Right renal pelvis (tissue), 4 donors: Measurements from ENCODE around the gene WWC1. TPM values are rescaled to one million over a fixed set of nuclear protein-coding genes. Genes with fewer than 3 reads are reported as not detected.
A peak's percentile ranks its signal among the peaks of the same experiment; 100 is the strongest.
"Not testable (repeated sequence)": the region's sequence is repeated elsewhere in the genome, so short reads cannot be mapped to it uniquely, and the experiment has no call there.

Experiments
- DNase-seq, 4 donors: peaks; one replicate each; pipeline ENCODE4 v3.0.0-alpha.2; 2013; ENCODE audit warnings: low read depth in 4 of 4, low spot score in 3 of 4, missing footprints in 1 of 4
- polyA plus RNA-seq, 4 donors: library from polyadenylated mRNA; unstranded; fragments of 120-200 nt; gene quantifications; one replicate each; pipeline ENCODE4 v1.2.1, GENCODE V29; 2013; ENCODE audit not compliant: insufficient read length in 4 of 4

WWC1 gene
- polyA plus RNA-seq, 4 donors: 78.3 to 93.0 (median 82.7) TPM

DNA sequence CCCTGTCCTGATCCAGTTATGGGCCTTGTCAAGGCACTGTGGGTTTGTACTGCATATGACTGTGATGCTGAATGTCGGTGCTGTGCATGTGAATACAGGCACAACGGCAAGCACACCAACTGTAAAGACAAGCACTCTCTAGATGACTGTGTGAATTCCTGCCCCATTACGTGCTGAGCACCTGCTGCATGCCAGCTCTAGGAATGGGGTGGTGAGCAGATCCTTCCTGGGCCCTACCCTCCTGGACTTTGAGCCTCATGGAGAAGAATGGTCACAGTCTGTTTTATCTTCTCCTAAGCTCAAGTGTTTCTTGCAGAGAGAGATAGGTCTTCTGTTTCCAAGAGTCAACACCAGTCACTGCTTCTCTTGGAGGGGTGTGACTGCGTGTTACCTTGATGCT, 138.9 kb downstream of the WWC1 start:
- DNase-seq: no peak

DNA sequence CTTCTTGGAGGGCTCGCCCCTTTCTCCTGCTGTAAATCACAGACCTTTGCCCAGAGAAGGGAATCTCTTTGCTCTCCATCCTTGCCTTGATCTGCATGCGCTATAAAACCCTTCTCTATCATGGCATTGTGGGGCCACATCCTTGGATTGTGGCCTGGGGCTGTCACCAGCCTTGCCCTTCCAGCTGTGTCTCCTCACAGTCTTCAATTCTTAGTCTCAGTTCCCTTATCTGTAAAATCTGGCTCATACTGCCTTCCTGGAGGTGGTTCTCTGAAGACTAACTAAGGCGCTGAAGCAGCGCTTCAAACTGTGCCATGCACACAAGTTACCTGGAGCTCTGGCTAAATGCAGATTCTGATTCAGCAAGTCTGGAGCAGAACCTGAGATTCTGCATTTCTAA, 141.5 kb downstream of the WWC1 start:
- no peak for DNase-seq

DNA sequence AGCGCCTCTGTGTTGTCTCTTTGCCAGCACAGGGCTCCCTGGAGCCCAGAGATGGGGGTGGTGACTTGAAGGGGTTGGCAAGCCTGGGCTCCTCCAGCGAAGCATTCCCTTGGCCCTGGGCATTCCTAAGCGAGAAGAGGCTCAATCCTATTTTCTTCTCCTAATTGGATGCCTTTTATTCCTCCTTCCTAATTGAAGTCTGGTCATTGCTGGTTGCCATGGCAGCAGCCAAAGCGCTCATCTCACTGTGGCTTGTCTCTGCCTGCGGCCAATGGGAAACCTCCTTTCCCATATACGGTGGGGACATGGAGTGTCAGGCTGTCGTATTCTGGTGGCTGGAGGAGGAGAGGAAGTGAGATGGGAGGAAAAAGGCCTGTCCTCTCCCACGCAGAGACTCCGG, 142.6 kb downstream of the WWC1 start:
- DNase-seq: peak in 2 of 4 donors; percentile 7 to 16

DNA sequence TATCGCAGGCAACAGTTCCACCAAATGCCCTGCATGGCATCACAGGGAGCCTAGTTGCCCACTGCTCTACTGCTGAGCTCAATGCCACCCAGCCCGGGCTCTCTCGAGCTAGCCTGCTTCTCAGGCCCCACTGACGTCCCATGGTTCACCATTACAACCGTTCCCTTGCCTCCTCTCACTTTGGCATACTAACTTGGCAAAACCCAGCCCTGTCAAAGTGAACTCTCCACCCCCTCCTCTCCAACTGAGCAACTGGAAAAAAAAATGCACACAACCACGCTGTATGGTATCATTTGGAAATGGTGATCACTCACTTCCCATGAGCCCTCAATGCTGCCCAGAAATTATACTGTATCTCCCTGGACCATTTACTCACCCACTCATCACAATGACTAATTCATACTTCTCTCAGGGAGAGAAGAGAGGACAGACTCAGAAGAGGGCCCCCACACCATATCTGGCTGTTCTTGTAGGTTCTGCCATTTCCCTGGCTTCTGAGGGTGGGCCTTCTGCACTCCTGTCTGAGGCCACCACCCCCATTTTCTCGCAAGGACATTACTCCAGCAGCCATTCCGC, 143.4 kb downstream of the WWC1 start:
- no peak for DNase-seq

DNA sequence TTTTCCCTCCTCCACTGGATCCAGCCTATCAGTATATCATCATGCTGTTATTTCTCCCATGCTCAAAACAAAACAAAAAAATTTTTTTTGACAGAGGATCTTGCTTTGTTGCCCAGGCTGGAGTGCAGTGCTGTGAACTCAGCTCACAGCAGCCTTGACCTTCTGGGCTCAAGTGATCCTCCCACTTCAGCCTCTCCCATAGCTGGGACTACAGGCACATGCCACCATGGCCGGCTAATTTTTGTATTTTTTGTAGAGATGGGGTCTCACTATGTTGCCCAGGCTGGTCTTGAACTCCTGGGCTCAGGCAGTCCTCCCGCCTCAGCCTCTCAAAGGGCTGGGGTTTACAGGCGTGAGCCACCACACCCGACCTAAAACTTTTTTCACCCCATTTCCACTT, 143.9 kb downstream of the WWC1 start:
- DNase-seq: not testable (repeated sequence)

DNA sequence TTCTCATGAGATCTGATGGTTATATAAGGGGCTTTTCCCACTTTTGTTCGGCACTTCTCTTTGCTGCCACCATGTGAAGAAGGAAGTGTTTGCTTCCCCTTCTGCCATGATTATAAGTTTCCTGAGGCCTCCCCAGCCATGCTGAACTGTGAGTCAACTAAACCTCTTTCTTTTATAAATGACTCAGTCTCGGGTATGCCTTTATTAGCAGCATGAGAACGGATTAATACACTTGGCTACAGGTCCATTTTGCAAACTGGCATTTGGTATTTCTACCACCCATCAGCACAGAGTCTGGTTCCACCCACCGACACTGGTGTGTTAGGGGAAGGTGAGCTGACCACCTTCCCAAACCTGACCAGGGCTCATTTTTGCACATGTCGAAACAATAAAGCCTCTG, 146.9 kb downstream of the WWC1 start:
- DNase-seq: no peak

DNA sequence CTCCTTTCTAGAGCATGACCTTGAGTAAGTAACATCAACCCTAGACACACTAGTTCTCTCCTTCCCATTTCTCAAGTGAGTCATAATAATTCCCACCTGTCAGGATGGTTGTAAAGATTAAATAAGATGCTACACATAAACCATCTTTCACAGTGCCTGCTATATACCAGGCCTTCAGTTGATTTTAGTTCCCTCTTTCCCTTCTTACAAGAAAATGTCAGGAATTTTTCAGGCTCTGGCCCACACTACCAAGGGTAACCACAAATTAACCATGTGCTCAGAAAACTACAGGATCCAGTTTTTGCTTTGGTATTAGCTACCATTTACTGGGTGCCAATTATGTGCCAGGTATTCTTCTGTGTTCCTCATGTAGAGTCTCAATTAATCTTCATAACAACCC, 152.1 kb downstream of the WWC1 start:
- DNase-seq: no peak

DNA sequence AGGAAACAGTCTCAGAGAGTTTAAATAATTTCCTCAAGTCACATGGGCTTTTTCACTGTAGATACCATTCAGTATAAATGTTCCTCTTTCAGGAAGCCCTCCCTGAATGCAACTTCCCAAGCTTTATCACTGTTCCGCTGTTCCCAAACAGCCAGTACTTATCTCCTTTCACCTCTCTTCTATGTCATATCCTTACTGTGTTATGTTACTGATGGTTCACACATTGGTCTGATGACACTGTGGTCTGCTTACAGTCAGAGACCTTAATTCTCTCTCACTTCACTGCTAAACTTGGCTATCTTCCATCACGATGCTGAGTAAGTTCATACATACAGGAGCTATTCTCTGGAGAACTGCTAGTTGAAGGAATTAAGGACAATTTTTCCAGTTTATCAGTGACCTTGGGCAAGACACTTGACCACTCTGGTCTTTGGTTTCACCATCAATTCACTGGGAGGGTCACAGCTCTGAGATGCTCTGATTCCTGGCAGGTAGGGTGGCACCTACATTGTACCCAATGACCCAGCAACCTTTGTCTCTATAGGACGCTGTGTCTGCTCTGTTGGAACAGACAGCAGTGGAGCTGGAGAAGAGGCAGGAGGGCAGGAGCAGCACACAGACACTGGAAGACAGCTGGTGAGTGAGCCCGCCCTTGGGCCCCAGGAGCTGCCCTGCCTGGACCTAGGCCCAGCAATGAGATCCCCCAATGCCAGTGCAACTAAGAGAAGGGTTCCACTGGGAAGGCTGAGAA, 152.7 kb downstream of the WWC1 start:
- no peak for DNase-seq

DNA sequence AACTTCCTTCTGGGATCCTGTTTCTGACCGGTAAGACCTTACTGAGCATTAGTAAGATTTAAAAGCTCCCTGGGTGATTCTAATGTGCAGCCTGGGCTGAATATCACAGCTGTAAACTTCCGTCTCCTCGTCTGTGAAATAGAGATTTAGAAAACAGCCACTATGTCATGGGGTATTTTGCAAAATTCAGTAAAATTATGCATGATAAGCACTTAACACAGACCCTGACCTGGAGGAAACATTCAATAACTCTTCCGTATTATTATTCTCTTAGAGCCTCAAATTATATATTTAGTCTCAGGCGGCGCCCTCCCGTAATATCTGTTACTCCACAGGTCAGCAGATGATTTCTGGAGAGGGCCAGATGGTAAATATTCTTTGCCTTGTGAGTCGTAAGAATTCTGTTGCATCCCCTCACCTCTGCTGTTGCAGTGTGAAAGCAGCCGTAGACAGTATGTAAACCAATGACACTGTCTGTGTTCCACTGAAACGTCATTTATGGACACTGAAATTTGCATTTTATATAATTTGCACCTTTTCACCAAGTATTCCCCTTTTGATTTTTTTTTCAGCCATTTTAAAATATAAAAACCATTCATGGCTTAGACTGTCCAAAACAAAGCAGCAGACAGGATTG, 155.7 kb downstream of the WWC1 start:
- no peak for DNase-seq

DNA sequence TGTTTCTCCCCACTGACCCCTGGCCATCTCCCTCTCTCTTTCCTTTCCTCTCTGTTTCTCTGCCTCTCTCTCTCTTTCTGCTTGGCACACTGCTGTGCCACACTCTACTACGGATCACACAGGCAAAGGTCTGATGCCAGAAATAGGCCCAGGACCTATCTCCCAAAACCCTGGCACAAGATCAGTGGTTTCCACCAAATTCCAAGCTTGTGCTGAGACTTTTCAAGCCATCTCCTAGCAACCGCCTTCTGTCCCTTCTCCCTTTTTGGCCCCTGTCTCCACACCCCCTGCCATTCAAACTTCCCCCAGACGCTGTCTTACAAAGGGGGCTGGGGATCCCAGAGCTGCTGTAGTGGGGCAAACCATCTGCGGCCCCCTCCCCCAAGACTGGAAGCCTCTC, 156.4 kb downstream of the WWC1 start:
- no peak for DNase-seq

DNA sequence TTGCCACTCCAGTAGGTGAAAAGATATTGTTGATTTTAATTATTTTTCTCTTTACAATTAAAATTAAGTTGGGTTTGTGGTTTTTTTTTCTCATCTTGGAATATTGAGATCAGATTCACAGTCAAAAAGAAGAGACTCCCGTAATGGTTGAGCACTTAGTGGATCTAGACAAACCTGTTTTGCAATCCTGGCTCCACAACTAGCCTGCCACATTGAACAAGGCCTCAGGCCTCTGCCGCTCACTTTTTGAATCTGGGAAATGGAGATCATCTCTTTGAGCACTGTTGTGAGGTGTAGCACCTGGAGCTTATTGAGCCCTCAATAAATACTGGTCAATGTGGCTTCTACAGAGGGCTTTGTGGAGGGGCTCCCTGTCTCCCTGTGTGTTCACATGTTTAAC, 157.7 kb downstream of the WWC1 start:
- no peak for DNase-seq

DNA sequence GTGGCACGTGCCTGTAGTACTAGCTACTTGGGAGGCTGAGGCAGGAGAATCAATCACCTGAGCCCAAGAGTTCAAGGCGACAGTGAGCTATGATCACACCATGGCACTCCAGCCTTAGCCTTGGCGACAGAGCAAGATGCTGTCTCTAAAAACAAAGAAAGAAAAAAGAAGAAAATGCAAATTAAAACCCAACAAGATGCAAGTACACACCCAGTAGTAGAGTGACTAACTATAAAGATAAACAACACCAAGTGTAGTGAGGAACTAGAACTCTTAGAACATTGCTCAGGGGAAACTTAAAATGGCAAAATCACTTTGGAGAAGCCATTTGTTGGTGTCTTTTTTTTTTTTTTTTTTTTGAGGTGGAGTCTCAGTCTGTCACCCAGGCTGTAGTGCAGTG, 160.1 kb downstream of the WWC1 start:
- DNase-seq: no peak

DNA sequence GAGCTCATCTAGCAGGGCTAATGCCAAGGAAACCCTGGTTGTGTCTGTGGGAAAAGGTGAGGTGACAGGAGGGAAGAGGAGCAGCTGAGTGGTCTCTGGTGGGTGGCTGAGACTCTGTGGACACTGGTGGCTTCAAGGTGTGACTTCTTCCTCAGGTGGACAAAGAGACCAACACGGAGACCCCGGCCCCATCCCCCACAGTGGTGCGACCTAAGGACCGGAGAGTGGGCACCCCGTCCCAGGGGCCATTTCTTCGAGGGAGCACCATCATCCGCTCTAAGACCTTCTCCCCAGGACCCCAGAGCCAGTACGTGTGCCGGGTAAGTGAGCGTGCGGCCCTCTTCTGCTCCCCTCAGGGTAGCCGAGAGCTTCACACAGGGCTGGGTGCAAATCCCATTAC, 163.8 kb downstream of the WWC1 start:
- DNase-seq: no peak

DNA sequence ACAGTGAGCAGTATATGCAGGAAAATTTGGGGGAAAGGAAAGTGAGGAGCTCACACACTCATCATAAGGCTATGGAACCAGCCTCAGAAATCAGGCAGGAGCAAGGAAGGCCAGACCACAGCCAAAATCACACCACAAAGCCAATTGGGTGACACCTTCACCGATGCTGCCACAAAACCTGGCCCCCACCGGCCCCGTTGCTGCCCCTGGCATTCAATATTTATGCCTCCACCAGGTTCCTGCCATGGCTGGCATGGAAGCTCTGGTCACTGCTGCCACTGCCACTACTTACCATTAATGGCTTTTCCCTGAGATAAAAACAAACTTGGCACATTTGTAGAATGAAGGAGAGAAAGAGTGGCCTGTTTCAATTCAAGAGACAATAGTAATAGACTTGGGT, 166.1 kb downstream of the WWC1 start:
- DNase-seq: no peak

DNA sequence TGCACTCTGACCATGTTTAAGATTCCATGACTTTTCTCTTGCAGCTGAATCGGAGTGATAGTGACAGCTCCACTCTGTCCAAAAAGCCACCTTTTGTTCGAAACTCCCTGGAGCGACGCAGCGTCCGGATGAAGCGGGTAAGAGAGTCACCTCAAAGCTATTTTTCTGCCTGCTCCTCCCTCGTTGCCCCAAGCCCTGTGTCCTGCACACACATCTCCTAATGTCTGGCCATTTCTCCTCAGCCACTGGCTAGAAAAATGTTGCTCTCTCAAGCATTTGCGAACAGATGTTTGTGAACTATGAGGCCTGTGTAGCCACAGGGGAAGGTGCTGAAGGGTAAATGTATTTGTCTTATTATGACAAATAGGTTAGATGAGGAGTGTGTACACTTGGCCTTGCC, 169.2 kb downstream of the WWC1 start:
- DNase-seq: no peak

DNA sequence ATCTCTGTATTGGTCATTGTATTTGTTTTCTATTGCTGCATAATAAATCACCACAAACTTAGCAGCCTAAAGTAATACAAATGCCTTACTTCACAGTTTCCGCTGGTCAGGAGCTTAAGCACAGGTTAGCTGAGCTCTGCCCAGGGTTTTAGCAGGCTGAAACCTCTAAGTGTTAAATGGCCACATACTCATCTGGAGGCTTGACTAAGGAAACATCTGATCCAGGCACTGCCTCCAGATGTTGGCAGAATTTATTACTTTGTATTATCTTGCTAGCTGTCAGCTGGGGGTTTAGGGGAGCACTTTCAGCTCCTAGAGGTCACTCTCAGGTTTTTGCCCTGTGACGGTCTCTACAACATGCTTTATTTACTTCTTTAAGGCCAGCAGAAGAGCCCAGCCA, 171.6 kb downstream of the WWC1 start:
- no peak for DNase-seq

DNA sequence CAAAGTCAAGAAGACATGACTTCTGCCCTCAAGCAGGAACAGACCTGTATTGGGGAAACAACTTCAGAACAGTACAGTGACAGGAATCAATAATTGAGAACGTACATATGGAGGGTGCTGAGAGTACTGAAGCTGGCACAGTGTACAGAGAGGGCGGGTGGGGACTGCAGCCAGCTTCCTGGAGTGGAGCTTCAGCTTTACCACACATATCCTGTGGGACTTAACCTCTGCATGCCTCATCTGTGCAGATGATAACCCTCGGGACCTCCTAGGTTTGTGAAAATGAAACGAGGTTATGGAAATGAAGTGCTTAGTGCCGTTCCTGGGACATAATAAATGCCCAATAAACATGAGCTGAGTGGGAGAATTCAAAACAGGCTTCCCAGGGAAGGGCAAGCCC, 172.8 kb downstream of the WWC1 start:
- no peak for DNase-seq

DNA sequence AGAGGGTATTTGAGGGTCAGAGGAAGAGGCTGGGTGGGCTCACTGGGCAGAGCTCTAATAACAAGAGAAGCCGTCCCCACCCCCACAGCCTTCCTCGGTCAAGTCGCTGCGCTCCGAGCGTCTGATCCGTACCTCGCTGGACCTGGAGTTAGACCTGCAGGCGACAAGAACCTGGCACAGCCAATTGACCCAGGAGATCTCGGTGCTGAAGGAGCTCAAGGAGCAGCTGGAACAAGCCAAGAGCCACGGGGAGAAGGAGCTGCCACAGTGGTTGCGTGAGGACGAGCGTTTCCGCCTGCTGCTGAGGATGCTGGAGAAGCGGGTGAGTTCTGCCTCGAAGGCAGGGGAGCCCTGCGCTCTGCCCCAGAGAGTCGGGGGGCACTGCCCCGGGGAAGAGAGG, 173.2 kb downstream of the WWC1 start:
- DNase-seq: no peak

DNA sequence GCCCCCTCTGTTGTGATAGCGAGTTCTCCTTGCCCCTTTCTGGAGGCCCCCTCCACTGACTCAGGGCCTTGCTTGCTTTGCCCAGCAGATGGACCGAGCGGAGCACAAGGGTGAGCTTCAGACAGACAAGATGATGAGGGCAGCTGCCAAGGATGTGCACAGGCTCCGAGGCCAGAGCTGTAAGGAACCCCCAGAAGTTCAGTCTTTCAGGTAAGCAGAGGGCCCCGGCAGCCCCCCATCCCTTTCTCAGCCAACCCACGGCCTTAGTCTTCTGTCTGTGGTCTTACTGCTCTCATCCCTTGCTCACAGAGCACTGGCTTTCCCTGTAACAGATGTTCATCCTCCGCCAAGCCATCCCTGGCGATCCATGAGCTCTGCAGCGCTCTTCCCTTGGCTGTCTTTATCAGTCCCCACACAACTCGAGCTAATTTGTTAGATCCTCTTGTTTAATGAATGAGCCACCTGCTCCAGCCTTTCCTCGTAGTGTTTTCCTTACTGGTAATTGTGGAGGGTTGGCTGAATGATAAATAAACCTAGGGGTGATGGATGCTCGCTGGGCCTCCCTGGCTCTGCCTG, 176.4 kb downstream of the WWC1 start:
- no peak for DNase-seq

DNA sequence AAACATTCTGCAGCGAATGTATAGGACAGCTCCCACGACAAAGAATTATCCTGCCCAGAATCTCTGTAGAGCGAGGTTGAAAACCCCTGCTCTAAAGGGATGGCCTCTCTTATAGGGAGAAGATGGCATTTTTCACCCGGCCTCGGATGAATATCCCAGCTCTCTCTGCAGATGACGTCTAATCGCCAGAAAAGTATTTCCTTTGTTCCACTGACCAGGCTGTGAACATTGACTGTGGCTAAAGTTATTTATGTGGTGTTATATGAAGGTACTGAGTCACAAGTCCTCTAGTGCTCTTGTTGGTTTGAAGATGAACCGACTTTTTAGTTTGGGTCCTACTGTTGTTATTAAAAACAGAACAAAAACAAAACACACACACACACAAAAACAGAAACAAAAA, 177.4 kb downstream of the WWC1 start:
- DNase-seq: no peak

DNA sequence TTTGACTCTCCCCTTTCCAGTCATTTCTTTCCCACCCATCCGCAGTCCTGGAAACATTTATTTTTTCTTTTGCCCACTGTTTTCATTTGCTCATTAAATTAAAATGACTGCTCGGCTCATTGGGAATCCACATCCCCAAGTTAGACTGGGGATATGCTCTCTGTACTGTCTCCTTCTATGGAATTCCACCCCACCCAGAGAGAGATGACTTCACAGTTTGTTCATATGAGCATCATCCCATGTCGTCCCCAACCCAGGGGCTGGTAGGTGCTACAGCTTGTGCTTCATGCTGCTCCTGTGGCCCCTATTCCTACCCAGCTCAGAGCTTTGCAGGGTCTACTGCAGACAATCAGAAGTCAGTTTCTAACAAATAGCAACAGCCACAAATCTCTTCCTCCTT, 178.4 kb downstream of the WWC1 start:
- no peak for DNase-seq

DNA sequence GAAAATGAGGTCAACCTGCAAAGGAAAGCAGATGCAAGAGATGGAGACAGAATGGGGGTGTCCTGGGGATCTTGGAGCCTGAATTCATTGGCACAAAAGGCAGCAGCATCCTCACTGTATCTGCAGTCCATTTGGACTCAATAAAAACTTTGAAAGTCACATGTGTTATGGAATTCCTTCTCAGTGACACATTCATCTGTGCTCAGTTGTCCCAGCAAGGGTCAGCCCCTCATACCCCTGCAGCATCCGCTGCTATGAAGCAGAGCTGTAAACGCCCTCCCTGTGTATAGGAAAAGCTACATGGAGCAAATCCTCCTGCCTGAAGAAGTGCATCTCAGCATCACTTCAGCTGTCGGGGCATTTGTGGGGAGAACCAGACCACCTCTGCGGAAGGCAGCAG, 180.3 kb downstream of the WWC1 start:
- no peak for DNase-seq
